Choroid plexus epithelial cell (primary cell): ENCODE results near the gene PEX3.
"Not testable (repeated sequence)": the region's sequence is repeated elsewhere in the genome, so short reads cannot be mapped to it uniquely, and the experiment has no call there.

Source experiments
- DNase-seq: peaks from one replicate; pipeline ENCODE4 v3.0.0-alpha.2; 2010; ENCODE audit warnings: low read depth
- H3K4me3 ChIP-seq: 2 replicates; pipeline ENCODE4 v1.5.1; 2011; ENCODE audit warnings: low read depth, mild to moderate bottlenecking, control low read depth, low read length, moderate library complexity
- TF ChIP-seq, protein P1 (sequence below): conservative IDR thresholded peaks from 2 replicates; pipeline ENCODE4 v1.5.1; 2011; ENCODE audit warnings: low read depth, mild to moderate bottlenecking, control low read depth, inconsistent platforms, low read length, moderate library complexity

Gene PEX3

DNA sequence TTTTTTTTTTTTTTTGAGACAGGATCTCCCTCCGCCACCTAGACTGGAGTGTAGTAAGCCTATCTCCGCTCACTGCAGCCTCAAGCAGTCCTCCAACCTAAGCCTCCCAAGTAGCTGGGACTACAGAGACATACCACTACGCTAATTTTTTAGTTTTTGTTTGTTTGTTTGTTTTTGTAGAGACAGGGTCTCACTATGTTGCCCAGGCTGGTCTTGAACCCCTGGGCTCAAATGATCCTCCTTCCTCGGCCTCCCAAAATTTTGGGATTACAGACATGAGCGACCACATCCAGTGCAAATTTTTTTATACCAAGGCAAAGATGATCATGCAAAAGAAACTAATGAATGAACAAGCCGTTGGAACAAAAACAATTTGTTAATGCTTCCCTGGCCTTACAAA is 55.6 kb downstream of the PEX3 start:
- TF ChIP-seq, protein P1, sequence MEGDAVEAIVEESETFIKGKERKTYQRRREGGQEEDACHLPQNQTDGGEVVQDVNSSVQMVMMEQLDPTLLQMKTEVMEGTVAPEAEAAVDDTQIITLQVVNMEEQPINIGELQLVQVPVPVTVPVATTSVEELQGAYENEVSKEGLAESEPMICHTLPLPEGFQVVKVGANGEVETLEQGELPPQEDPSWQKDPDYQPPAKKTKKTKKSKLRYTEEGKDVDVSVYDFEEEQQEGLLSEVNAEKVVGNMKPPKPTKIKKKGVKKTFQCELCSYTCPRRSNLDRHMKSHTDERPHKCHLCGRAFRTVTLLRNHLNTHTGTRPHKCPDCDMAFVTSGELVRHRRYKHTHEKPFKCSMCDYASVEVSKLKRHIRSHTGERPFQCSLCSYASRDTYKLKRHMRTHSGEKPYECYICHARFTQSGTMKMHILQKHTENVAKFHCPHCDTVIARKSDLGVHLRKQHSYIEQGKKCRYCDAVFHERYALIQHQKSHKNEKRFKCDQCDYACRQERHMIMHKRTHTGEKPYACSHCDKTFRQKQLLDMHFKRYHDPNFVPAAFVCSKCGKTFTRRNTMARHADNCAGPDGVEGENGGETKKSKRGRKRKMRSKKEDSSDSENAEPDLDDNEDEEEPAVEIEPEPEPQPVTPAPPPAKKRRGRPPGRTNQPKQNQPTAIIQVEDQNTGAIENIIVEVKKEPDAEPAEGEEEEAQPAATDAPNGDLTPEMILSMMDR: no peak
- no peak overlapping the region for H3K4me3 ChIP-seq
- no peak for DNase-seq

DNA sequence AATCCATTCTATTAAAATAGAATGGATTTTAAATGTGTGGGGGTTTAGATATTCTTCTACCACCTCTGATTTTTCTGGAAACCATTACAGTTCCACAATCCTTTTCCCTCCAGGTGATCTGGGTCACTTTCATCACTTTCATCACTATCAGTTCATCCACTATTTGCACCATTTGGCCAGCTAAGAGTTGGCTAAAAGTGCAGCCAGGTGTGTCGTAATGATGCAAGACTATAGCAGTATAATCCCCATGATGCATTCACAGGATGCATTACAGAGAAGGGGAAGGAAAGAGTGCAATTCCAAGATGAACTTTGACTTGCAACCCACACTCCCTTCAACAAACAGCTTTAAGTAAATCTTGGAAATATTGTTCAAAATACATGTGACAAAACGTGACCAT is 56.0 kb downstream of the PEX3 start:
- DNase-seq: no peak
- H3K4me3 ChIP-seq: no peak overlapping the region
- TF ChIP-seq, protein P1: no peak

DNA sequence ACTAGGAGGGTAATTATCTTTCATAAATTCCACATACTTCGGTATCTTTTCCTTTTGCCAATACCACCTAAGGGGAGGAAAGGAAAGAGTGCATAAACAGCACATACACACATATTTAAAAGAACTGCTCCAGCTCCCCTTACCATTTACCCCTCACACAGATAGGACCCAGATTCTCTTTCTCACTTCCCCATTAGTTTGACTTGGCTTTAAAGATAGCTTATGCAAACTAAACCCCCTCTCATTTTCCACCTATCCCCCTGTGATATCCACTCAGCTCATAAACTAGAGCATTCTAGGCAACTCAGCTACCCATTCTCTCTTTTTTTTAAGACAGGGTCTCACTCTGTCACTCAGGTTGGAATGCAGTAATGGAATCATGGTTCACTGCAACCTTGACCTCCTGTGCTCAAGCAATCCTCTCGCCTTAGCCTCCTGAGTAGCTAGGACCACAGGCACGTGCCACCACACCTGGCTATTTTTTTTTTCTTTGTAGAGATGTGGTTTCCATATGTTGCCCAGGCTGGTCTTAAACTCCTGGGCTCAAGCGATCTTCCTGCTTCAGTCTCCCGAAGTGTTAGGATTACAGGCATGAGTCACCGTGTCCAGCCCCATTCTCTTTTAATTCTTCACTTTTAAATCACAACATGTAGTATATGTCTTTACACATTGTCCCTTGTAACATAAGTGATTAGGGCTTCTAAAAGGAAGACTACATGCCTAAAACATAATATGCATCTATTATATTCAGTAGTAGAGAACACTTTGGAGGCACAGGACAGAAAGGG is 56.9 kb downstream of the PEX3 start:
- no peak for DNase-seq
- TF ChIP-seq, protein P1: no peak
- H3K4me3 ChIP-seq: no peak overlapping the region

DNA sequence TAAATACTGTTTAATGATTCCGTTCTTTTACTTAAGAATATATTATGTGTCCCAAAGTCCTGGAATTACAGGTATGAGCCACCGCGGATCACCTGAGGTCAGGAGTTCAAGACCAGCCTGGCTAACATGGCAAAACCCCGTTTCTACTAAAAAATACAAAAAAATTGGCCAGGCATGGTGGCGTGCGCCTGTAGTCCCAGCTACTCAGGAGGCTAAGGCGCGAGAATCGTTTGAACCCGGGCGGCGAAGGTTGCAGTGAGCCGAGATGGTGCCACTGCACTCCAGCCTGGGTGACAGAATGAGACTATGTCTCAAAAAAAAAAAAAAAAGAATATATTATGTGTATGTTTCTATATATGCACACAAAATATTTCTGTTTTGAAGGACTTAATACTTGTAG is 59.7 kb downstream of the PEX3 start:
- not testable (repeated sequence) for DNase-seq
- peak overlapping the region; percentile 86 for H3K4me3 ChIP-seq

DNA sequence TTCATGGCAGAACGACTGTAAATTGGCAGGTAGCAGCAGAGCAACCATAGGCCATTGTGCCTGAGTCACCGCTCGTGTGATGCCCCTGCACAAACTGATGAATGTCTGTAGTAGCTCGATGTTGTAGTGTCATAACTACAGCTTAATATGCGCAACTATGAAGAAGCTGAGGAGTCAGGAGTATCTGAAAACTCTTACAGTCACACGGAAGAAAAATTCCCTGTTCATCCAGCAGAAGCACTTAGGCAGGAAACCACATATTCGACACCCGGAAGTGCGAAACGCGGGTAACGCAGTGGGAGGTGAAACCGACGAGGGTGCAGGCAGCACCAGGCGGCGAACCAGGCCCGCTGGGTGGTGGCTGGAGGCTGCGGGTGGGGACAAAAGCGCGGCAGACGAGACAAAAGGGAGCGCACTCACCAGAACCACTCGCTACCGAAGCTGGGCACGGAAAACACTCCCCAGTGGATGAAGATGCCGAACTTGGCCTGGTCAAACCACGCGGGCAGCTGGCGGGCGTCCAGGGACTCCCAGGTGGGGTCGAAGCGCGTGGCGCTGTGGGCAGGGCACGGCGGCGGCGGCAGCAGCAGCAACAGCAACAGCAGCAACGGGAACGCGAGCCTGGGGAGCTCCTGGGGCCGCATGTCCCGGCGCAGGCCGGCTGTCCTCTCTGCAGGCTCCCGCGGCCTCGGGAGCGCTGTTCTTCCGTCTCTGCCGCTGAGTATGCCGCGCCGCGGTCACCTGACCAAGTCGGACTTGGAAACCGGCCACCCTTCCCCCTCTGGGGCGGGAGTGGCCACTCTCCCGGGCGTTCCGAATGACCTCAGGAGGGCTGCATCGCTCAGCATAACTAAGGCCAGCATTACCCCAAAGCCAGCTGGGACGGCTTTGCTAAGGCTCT is 60.6 kb downstream of the PEX3 start, which contains the start of gene FUCA2:
TSS of gene FUCA2 (minus strand) at position 730 of the 901 bp plus-strand sequence. CDS start at position 644, 86 bp downstream.
- TF ChIP-seq, protein P1: peak; percentile 13
- DNase-seq: peak; percentile 89
- H3K4me3 ChIP-seq: peak within 1 kb of the TSS; percentile 86

DNA sequence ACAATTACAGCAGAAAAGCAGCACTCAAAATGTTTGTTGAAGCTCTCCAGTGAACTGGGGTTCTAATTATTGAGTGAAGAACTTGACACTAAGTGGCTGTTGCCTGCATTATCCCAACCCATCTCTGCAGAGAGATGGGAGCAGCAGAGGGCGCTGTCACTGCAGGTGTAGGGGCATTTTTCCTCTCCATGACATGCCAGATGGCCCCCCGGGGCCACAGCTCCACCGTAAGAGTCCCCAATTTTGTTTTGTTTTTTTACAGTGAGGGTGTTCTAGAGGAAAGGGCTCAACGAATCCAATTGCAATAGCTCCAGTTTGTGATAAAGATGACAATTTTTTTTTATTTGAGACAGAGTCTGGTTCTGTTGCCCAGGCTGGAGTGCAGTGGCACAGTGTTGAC is 62.8 kb downstream of the PEX3 start:
- TF ChIP-seq, protein P1: peak; percentile 66
- DNase-seq: peak; percentile 25
- no peak overlapping the region for H3K4me3 ChIP-seq

DNA sequence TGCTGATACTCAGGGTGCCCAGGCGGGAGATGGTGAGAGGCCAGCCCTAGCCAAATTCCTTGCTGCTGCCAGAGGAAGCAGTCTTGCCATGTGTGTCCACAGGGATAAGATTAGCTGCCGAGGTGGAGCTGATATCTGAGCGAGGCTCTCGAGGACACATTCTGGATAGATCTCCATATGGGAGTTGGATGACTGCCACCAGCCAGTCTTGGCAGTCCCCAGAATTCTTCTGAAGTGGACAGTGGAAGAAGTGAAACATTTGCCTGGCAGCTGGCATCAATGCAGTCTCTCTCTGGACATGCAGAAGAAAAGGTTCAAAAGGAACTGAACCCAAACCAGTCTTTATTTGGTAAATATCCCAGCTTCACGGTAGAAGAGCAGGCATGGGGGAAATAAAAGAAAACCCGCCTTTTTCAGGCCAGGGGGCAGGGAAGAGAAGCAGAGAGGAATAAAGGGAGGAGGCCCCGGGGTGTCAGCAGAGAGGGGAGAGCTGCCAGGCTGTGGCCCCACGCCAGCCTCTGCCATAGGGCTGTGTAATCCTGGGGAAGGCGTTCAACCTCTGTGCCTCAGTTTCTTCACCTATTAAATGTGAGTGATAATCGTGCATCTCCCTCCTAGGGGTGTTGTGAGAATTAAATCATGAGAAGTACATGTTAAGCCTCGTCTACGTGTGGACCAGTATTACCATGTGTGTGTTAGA is 64.6 kb downstream of the PEX3 start:
- TF ChIP-seq, protein P1: no peak
- H3K4me3 ChIP-seq: no peak overlapping the region
- no peak for DNase-seq
